Panc1 (cell line): ENCODE measurements around the gene MT1X. TPM values are rescaled to one million over a fixed set of nuclear protein-coding genes. Genes with fewer than 3 reads are reported as not detected.

ENCODE experiments used
- ATAC-seq: fragments of 200-7000 bp; cut with Tn5 transposase; 2 replicates; pipeline ENCODE4 v1.9.1; 2020; ENCODE audit warnings: mild to moderate bottlenecking, moderate library complexity
- BruUV-seq: library from RNA; stranded (reverse); fragments of 400-500 nt; replicated peaks from 2 replicates; lab custom pipeline; 2021; lab: Mats Ljungman, UMichigan
- CTCF ChIA-PET: fragments of 300-600 bp; sonication (Branson Sonifier 250); formaldehyde crosslinking; loops from one replicate; lab custom pipeline; 2022; ENCODE audit warnings: antibody characterized with exemption; lab: Charles Lee
- POLR2A ChIA-PET: fragments of 300-600 bp; sonication (Branson Sonifier 250); formaldehyde crosslinking; loops from one replicate; lab custom pipeline; 2022; ENCODE audit warnings: antibody characterized with exemption; lab: Charles Lee
- DNase-seq: peaks from one replicate; pipeline ENCODE4 v3.0.0-alpha.2; 2010; ENCODE audit warnings: low read depth, low spot score
- H3K27ac ChIP-seq: 2 replicates; pipeline ENCODE4 v1.5.1; 2011; ENCODE audit warnings: mild to moderate bottlenecking, low read length, inconsistent platforms
- H3K27me3 ChIP-seq: fragments of 200-500 bp; sonication (Bioruptor generic); 2 replicates; pipeline ENCODE4 v1.6.0; 2014; ENCODE audit warnings: low read length, inconsistent platforms; ENCODE audit not compliant: control insufficient read depth, insufficient read depth
- H3K36me3 ChIP-seq: fragments of 200-500 bp; sonication (Bioruptor generic); 2 replicates; pipeline ENCODE4 v1.5.1; 2014; ENCODE audit warnings: inconsistent platforms, mild to moderate bottlenecking, low read length, moderate library complexity; ENCODE audit not compliant: control insufficient read depth, insufficient read depth
- H3K4me1 ChIP-seq: 2 replicates; pipeline ENCODE4 v1.5.1; 2011; ENCODE audit warnings: inconsistent platforms, mild to moderate bottlenecking, low read length, moderate library complexity; ENCODE audit not compliant: control insufficient read depth, insufficient read depth
- H3K4me3 ChIP-seq, 2 experiments: 2 replicates each; pipeline ENCODE4 v1.5.1; 2011 to 2012; ENCODE audit warnings: low read depth in 2 of 2, low read length in 2 of 2, mild to moderate bottlenecking in 2 of 2, inconsistent platforms in 1 of 2, moderate library complexity in 1 of 2
- H3K9me3 ChIP-seq: fragments of 200-500 bp; sonication (Bioruptor generic); 2 replicates; pipeline ENCODE4 v1.5.1; 2014; ENCODE audit warnings: low read depth, mild to moderate bottlenecking, inconsistent platforms, low read length, moderate library complexity; ENCODE audit not compliant: control insufficient read depth, insufficient read depth
- CTCF ChIP-seq: fragments of 450-650 bp; IDR thresholded peaks from 2 replicates; pipeline ENCODE4 v1.5.1; 2017; ENCODE audit warnings: mild to moderate bottlenecking
- POLR2AphosphoS5 ChIP-seq: IDR thresholded peaks from 2 replicates; pipeline ENCODE4 v1.6.1; 2012; ENCODE audit warnings: mild to moderate bottlenecking, low read depth, low read length, moderate library complexity
- SIN3A ChIP-seq: IDR thresholded peaks from 2 replicates; pipeline ENCODE4 v1.6.1; 2012; ENCODE audit warnings: low read depth, mild to moderate bottlenecking, low read length, moderate library complexity, borderline replicate concordance; ENCODE audit not compliant: insufficient read depth
- TCF7L2 ChIP-seq: IDR thresholded peaks from 2 replicates; pipeline ENCODE4 v1.6.1; 2011; ENCODE audit warnings: mild to moderate bottlenecking, low read depth, low read length, inconsistent platforms
- in situ Hi-C: cut with HindIII; loops from 2 replicates; pipeline ENCODE4 v1.10.0; 2016; ENCODE audit warnings: low sequenced_read_pairs, low pct_unique_long_range_greater_than_20kb
- intact Hi-C: fragments of 100-400 bp; cut with micrococcal nuclease; formaldehyde crosslinking; loops from one replicate; pipeline ENCODE4 v1.10.0; 2022; ENCODE audit not compliant: unreplicated experiment
- total RNA-seq: library from RNA; stranded (reverse); gene quantifications from one replicate; pipeline ENCODE4 v1.2.1, GENCODE V29; 2021; ENCODE audit not compliant: unreplicated experiment
- TF ChIP-seq, protein P1 (sequence below), 2 experiments: IDR thresholded peaks; 2 replicates each; pipeline ENCODE4 v1.6.1; 2011 to 2012; ENCODE audit warnings: low read depth in 2 of 2, control low read depth in 1 of 2, low read length in 1 of 2, mild to moderate bottlenecking in 1 of 2, moderate library complexity in 1 of 2; ENCODE audit not compliant: insufficient read depth in 1 of 2

The MT1X gene
- total RNA-seq, 1 experiment from 2014 or later = 25.9 TPM

DNA sequence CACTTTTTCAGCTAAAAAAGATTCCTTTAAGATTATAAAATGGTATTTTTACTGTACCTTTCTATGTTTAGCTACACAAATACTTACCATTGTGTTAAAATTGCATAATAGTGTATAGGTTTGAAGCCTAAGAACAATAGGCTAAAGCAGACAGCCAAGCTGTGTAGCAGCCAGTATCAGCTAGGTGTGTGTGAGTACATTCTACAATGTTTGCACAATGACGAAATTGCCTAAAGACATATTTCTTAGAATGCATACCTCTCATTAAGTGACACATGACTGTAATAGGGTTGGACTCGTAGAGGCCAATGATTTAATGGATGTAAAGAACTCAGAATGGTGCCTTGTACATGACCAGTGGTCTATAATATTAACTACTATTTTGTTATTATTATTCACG is 32.5 kb upstream of the MT1X start:
- DNase-seq (no peak), ATAC-seq (no peak)
- Histone ChIP-seq H3K9me3 (no peaks in the 10 kb centered on the region), H3K36me3 (no peaks in the 10 kb centered on the region), H3K27ac (no peak overlapping the region), H3K4me1 (no peaks in the 10 kb centered on the region), H3K27me3 (no peaks in the 10 kb centered on the region), H3K4me3 (no peak overlapping the region)
- intact Hi-C loops (no loop called here), in situ Hi-C loops (no loop called here)
- no peak for TF ChIP-seq POLR2AphosphoS5
- no peak for TF ChIP-seq TCF7L2
- no peak for TF ChIP-seq CTCF
- TF ChIP-seq, protein P1, sequence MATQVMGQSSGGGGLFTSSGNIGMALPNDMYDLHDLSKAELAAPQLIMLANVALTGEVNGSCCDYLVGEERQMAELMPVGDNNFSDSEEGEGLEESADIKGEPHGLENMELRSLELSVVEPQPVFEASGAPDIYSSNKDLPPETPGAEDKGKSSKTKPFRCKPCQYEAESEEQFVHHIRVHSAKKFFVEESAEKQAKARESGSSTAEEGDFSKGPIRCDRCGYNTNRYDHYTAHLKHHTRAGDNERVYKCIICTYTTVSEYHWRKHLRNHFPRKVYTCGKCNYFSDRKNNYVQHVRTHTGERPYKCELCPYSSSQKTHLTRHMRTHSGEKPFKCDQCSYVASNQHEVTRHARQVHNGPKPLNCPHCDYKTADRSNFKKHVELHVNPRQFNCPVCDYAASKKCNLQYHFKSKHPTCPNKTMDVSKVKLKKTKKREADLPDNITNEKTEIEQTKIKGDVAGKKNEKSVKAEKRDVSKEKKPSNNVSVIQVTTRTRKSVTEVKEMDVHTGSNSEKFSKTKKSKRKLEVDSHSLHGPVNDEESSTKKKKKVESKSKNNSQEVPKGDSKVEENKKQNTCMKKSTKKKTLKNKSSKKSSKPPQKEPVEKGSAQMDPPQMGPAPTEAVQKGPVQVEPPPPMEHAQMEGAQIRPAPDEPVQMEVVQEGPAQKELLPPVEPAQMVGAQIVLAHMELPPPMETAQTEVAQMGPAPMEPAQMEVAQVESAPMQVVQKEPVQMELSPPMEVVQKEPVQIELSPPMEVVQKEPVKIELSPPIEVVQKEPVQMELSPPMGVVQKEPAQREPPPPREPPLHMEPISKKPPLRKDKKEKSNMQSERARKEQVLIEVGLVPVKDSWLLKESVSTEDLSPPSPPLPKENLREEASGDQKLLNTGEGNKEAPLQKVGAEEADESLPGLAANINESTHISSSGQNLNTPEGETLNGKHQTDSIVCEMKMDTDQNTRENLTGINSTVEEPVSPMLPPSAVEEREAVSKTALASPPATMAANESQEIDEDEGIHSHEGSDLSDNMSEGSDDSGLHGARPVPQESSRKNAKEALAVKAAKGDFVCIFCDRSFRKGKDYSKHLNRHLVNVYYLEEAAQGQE (IDR thresholded peaks at IDR 0.05; ENCODE audit: insufficient read depth in 1 of 2, low read depth in 2 of 2, low read length in 1 of 2) = no peak
- TF ChIP-seq SIN3A = no peak
- ChIA-PET POLR2A (no interaction called here), CTCF (no interaction called here)
- BruUV-seq = no TSS peak

DNA sequence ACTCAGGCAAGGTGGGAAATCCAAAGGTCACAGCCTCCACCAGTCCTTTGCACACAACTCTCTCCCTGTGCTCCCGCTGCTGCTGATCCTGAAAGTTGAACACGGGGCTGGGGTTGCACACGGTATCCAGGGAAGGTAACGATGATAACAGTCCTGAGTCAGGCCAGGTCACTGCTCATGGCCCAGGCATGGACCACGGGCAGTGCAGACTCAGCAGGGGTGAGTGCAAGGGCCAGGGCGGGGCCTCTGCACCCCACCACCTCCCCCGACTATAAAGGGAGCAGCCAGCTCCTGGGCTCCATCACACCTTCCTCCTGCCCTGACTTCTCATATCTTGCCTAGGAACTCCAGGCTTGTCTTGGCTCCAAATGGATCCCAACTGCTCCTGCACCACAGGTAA is 30.7 kb upstream of the MT1X start, which contains the start of gene MT1B:
MT1B (plus strand) TSS at position 301 of the 400 bp plus-strand sequence; CDS start at position 369, 68 bp downstream.
- BruUV-seq = no TSS peak
- CTCF ChIA-PET = no interaction called here
- no peak within 1 kb of the TSS for H3K4me3 ChIP-seq
- POLR2A ChIA-PET = no interaction called here
- intact Hi-C loops = no loop called here
- no peaks in the 10 kb centered on the region for H3K4me1 ChIP-seq
- TF ChIP-seq, protein P1 (IDR thresholded peaks at IDR 0.05; ENCODE audit: insufficient read depth in 1 of 2, low read depth in 2 of 2, low read length in 1 of 2) = no peak
- no peak for TF ChIP-seq SIN3A
- no peak for TF ChIP-seq CTCF
- no peak for TF ChIP-seq POLR2AphosphoS5
- TF ChIP-seq TCF7L2 = no peak
- DNase-seq (no peak), ATAC-seq (no peak)
- H3K27me3 ChIP-seq = no peaks in the 10 kb centered on the region
- in situ Hi-C loops = no loop called here
- no peaks in the 10 kb centered on the region for H3K36me3 ChIP-seq
- H3K27ac ChIP-seq = no peak within 1 kb of the TSS
- no peaks in the 10 kb centered on the region for H3K9me3 ChIP-seq
